PFSK-1 (cell line): ENCODE data around the gene PLIN4.

ENCODE experiments used
- FOXP2 ChIP-seq: optimal IDR thresholded peaks from 2 replicates; pipeline ENCODE3; 2011; ENCODE audit warnings: borderline replicate concordance, control low read depth, inconsistent platforms; ENCODE audit not compliant: insufficient read depth; ENCODE audit errors: extremely low read length, extremely low read depth
- POLR2AphosphoS5 ChIP-seq: IDR thresholded peaks from 2 replicates; pipeline ENCODE4 v1.6.1; 2012; ENCODE audit warnings: low read depth, mild to moderate bottlenecking, control low read depth, low read length, moderate library complexity
- REST ChIP-seq, 2 experiments: IDR thresholded peaks; 2 replicates each; pipeline versions ENCODE4 v1.6.1 to v1.8.0; 2011 to 2012; ENCODE audit warnings: low read depth in 2 of 2, low read length in 2 of 2, control low read depth in 1 of 2, inconsistent platforms in 1 of 2, mild to moderate bottlenecking in 1 of 2, moderate library complexity in 1 of 2; ENCODE audit not compliant: insufficient read depth in 1 of 2

DNA sequence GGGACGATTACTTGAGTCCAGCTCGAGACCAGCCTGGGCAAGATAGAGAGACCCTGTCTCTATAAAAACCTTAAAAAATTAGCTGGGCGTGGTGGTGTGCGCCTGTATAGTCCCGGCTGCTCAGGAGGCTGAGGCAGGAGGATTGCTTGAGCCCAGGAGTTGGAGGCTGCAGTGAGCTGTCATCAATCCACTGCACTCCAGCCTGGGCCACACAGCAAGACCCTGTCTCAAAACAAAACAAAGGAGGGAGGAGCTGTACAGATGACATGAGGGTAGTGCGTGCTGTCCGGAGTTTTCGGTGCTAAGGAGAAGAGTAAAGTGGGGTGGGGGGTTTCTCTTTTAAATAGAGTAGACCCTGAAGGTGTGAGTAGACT is 23.6 kb downstream of the PLIN4 start:
- TF ChIP-seq POLR2AphosphoS5 (no peak), REST (IDR thresholded peaks at IDR 0.05; ENCODE audit: insufficient read depth in 1 of 2, low read depth in 2 of 2, low read length in 2 of 2) (no peak), FOXP2 (no peak)
